Fibroblast of mammary gland (primary cell): ENCODE data around the gene DMKN.

Experiments used
- DNase-seq: peaks from one replicate; pipeline ENCODE4 v3.0.0-alpha.2; 2010; ENCODE audit warnings: low read depth
- H3K4me3 ChIP-seq: 2 replicates; pipeline ENCODE4 v1.5.1; 2011; ENCODE audit warnings: low read depth, mild to moderate bottlenecking, low read length, moderate library complexity; ENCODE audit not compliant: control insufficient read depth
- TF ChIP-seq, protein P1 (sequence below): conservative IDR thresholded peaks from 2 replicates; pipeline ENCODE4 v1.5.1; 2011; ENCODE audit warnings: low read depth, low read length, inconsistent platforms; ENCODE audit not compliant: control insufficient read depth, insufficient read depth

DMKN gene

DNA sequence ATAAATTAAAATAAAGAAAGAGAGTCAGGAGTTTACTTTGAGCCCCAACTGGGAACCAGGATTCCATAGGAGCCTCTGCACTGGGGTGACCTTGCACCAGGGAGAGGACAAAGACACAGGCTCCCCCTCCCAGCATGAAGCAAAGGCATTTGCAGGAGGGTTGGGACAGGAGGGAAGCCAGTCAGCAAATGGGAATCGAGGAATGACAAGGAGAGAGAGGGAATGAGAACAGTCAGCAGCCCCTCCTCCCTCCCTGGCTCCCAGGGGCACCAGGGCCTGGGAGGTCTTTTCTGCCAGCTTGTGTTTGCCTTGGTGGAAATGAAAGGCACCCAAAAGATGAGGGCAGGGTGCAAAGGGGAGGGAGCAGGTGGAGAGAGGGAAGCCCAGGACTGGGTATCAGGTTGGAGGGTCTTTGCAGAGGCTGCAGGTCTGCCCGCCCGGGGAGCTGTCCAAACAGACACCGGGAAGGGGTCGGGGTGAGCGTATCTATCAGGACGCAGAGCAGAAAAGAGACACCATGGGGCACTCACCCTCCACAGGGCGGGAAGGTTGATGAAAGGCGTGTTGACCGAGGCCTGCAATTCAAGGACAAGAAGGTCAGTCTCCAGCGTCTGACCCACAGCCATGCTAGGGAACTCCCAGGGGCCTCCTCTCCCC lies 10.9 kb upstream of the DMKN start:
- DNase-seq = no peak
- H3K4me3 ChIP-seq = no peak overlapping the region
- TF ChIP-seq, protein P1, sequence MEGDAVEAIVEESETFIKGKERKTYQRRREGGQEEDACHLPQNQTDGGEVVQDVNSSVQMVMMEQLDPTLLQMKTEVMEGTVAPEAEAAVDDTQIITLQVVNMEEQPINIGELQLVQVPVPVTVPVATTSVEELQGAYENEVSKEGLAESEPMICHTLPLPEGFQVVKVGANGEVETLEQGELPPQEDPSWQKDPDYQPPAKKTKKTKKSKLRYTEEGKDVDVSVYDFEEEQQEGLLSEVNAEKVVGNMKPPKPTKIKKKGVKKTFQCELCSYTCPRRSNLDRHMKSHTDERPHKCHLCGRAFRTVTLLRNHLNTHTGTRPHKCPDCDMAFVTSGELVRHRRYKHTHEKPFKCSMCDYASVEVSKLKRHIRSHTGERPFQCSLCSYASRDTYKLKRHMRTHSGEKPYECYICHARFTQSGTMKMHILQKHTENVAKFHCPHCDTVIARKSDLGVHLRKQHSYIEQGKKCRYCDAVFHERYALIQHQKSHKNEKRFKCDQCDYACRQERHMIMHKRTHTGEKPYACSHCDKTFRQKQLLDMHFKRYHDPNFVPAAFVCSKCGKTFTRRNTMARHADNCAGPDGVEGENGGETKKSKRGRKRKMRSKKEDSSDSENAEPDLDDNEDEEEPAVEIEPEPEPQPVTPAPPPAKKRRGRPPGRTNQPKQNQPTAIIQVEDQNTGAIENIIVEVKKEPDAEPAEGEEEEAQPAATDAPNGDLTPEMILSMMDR = no peak

DNA sequence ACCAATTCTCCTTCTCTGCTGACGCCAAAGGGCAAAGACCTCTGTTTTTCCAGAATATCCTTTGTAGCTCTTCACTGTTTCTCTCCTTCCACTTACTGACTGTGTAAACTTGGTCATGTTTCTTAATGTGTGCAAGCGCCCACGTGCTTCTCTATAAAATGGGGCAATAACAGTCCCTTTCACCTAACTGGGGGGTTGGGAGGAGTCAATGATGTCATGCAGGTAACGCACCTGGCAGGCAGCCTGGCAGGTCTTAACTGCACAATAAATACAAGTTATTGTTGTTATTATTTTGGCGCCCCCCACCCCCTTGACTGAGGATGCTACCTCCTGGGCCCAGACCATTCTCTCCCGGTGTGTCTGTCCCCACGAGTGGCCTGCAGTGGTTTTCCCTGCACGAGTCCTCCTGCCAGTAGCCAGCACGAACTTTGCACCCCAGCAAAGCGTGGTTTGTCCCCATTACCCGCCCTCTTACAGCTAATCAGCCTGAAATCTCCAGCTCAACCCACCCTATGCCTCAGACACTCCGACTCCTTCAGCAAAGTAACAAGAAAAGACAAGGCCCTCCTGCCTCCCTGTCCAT lies 9.4 kb upstream of the DMKN start:
- no peak for DNase-seq
- TF ChIP-seq, protein P1 = no peak
- H3K4me3 ChIP-seq = no peak overlapping the region

- TF ChIP-seq, protein P1 = no peak
- no peak for DNase-seq
- H3K4me3 ChIP-seq = no peak overlapping the region
Measured at GRCh38 chr19:35521124-35521743, 7.8 kb upstream of the DMKN start.

DNA sequence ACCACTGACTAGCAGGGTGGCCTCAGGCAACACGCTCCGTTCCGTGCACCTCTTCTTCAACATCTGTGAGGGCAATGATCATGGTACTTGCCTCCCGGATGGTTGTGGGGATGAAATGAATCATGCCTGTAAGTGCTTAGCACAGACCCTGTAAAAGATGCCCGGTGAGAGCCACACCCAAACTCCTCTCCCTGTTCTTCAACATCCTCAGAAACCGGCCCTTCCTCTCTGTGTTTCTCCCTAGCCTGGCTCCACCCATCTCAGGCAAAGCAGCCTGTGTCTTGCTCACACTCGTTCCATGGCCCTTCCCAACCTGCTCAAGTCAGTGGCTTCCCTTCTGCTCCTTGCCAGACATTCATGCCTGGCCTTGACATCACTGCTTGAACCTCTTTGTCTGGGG lies 5.8 kb upstream of the DMKN start:
- TF ChIP-seq, protein P1 = no peak
- no peak overlapping the region for H3K4me3 ChIP-seq
- DNase-seq = peak; percentile 55

DNA sequence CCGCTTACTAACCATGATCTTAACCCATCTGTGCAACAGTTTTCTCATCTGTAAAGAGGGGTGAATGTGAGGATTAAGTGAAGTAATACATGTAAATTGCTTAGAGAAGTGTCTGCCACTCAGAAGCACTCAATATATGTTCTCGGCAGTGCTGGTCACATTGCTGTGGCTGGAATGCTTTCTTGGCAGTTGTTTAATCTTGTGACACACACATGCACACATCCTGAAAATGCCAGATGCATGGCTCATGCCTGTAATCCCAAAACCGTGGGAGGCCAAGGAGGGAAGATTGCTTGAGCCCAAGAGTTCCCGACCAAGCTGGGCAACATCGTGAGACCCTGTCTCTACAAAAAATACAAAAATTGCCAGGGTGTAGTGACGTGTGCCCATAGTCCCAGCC lies 4.9 kb upstream of the DMKN start:
- TF ChIP-seq, protein P1 = no peak
- DNase-seq = peak; percentile 98
- no peak overlapping the region for H3K4me3 ChIP-seq

- TF ChIP-seq, protein P1 = no peak
- no peak for DNase-seq
- no peak overlapping the region for H3K4me3 ChIP-seq
Measured at GRCh38 chr19:35517342-35517741, 3.9 kb upstream of the DMKN start.
